HG02798 (cell line): ENCODE data around the gene B3GNT3.
"Not testable (repeated sequence)": the region's sequence is repeated elsewhere in the genome, so short reads cannot be mapped to it uniquely, and the experiment has no call there.

Experiments
- ATAC-seq: cut with Tn5 transposase; IDR thresholded peaks from one replicate; pipeline ENCODE4 v1.9.1; 2021; ENCODE audit warnings: mild to moderate bottlenecking; ENCODE audit not compliant: unreplicated experiment, poor library complexity

B3GNT3 gene

DNA sequence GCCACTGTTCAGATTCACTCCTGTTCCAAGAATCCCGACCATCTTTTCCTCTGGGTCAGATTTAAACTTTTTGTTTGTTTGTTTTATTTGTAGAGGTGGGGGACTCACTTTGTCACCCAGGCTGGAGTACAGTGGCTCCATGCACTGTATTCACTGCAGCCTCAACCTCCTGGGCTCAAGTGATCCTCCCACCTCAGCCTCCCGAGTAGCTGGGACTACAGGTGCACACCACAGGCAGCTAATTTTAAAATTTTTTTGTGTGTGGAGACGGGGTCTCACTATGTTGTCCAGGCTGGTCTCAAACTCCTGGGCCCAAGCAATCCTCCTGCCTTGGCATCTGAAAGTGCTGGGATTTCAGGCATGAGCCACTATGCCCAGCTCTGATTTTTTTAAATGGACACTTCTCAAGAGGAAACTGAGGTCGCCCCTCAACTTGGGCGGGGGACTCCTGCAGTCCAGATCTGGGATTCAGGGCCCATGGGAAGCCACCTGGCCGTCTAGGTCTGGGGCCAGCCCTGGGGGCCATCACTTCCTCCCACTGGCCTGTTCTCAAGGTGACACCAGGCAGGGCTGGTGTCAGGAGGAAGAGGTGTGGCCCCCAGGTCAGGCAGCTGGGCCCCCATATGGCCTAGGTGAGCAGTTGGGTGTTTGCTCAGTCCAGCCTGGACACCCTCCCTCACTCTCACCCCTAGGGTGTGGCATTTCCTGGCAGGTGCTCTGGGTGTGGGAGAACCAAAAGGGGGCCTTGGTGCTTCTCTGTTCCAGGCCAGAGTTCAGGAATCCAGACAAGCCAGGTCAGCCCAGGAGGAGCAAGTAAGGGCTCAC is 1.3 kb downstream of the B3GNT3 start:
- ATAC-seq = no peak

DNA sequence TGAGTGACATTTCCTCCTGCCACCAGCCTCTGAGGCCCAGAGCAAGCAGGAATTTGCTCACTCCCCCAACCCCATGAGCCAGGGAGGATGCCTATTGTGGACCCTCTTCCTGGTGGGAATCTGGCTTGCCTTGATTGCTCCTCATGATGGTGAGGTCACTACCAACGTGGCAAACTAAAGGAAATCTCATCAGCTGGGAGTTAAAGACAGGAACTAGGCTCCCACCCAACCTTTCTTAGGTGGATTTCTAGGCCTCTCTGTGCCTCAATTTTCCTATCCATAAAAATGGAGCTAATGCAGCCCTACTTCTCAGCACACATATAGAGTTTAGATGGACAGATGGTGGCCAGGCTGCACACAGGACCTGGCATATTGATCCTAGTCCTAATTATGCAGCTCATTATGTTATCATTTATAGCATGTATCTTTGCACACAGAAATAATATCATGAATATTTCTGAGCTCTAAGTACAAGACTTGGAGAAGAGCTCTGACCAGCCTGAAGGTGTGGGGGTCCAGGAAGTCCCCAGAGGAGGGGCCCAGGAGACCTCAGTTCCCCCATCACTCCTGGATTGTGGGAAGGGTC is 2.0 kb downstream of the B3GNT3 start:
- no peak for ATAC-seq

DNA sequence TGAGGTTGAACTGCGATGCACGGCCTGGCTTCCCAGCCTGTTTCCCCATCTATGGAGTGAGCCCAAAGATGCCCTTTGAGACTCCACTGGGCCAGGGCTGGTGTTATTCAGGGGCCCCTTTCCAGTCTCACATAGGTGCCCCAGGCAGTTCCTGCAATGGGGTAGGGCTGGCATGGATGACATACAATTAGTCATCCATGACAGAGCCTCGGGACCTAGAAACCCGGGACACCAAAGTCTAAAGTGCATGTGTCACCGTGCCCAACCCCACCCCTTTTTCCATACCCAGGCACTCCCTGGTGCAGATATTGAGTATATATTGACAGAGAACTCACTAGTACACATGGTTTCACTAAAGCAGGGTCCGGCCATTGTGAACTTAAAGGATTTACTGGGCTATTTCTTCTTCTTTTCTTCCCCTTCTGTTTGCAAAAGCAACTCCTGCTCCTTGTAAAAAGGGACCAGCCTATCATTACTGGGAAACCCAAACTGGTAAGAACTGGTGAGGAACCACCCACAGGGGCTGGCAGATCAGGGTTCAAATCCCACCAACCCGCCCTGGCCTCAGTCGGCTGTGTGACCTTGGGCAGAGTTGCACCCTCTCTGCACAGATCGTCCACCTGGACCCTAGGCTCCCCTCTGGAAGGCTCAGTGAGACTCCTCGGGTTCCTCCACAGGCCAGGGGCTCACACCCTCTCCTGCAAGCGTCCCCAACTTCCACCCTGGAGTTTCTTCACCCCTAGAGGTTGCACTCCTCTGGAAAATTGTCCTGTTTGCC is 2.7 kb downstream of the B3GNT3 start:
- no peak for ATAC-seq

DNA sequence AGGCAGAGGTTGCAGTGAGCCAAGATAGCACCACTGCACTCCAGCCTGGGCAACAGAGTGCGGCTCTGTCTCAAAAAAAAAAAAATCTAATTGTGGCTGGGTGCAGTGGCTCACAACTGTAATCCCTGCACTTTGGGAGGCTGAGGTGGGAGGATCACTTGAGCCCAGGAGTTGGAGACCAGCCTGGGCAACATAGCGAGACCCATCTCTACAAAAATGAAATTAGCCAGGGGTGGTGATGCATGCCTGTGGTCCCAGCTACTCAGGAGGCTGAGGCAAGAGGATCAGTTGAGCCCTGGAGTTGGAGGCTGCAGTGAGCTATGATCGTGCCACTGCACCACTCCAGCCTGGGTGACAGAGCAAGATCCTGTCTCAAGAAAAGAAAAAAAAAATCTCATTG is 3.7 kb downstream of the B3GNT3 start:
- not testable (repeated sequence) for ATAC-seq

DNA sequence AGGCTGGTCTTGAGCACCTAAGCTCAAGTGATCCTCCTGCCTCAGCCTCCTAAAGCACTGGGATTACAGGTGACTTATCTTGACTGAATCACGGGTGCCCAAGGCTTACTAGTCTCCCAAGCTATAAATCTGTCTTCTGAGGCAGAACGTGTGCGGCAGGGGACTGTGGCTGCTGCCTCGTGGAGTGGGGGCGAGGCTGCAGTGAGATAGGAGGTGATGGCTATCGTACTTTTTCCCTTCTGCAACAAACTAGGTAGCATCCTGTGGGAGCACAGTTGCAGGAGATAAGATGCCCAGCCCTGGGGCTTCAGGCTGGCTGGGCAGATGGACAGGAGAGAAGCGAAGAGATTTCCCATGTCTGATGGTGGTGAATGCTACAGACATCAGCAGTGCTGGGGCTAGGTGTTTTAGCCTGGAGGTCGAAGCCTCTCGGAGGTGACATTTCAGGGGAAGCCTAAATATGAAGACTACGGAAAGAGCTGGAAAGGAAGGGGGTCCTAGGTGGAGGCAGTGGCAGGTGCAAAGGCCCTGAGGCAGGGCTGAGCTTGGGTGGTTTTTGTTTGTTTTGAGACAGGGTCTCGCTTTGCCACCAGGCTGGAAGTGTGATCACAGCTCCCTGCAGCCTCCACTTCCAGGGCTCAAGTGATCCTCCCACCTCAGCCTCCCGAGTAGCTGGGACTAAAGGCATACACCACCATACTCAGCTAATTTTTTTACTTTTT is 7.4 kb downstream of the B3GNT3 start:
- no peak for ATAC-seq

DNA sequence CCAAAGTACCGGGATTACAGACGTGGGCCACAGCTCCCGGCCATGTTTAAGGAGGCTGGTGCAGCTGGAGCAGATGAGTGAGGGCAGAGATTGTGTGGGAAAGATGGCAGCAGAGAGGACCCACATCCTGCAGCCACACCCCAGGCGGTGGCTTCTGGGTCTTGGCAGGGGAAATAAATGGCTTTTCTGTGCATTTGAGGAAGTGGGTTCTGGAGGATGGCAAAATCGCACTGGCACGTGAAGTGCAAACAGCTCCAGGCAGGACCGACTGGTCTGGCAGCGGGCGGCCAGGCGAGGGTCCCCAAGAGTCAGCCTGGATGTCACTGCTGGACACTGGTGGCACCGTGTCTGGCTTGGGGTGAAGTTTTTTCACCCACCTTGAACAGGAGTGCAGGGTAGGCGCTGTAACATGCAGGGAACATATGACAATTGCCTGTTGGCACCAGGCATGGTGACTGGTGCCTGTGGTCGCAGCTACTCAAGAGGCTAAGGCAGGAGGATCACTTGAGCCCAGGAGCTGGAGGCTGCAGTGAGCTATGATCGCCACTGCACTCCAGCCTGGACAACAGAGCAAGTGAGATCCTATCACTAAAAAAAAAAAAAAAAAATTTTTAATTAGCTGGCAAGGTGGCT is 8.4 kb downstream of the B3GNT3 start:
- no peak for ATAC-seq

DNA sequence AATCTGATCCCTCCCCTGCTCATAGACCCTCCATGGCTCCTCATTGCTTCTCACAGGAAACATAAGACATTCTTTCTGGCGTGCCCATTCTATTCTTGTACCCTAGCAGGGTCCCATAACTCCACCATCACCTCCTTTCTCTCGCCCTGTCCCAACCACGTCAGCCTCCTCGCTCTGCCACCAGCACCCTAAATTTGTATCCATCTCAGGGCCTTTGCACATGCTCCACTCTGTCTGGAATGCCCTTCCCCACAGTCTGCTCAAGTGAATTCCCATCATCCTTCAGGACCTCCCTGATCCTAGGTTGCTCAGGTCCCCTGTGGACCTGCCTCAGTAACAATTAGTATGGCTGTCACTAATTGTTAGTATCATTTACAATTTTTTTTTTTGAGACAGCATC is 10.5 kb downstream of the B3GNT3 start:
- ATAC-seq = no peak

DNA sequence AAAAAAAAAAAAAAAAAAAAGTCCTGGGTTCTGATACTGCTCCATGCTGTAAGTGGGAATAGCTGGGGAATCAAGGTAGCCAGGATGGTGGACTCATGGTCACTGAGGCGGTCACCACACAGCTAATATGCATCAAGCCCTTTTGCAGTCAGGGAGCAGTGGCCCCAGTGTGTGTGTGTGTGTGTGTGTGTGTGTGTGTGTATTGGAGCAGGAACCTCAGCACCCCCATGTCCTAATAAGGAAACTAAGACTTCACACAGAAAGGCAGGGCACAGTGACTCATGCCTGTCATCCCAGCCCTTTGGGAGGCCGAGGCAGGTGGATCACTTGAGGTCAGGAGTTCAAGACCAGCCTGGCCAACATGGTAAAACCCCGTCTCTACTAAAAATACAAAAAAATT is 12.0 kb downstream of the B3GNT3 start:
- ATAC-seq = no peak

DNA sequence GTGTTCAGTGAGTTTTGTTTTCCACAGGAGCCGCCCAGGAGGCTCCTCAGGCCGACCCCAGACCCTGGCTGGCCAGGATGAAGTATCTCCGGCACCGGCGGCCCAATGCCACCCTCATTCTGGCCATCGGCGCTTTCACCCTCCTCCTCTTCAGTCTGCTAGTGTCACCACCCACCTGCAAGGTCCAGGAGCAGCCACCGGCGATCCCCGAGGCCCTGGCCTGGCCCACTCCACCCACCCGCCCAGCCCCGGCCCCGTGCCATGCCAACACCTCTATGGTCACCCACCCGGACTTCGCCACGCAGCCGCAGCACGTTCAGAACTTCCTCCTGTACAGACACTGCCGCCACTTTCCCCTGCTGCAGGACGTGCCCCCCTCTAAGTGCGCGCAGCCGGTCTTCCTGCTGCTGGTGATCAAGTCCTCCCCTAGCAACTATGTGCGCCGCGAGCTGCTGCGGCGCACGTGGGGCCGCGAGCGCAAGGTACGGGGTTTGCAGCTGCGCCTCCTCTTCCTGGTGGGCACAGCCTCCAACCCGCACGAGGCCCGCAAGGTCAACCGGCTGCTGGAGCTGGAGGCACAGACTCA is 12.9 kb downstream of the B3GNT3 start:
- no peak for ATAC-seq

DNA sequence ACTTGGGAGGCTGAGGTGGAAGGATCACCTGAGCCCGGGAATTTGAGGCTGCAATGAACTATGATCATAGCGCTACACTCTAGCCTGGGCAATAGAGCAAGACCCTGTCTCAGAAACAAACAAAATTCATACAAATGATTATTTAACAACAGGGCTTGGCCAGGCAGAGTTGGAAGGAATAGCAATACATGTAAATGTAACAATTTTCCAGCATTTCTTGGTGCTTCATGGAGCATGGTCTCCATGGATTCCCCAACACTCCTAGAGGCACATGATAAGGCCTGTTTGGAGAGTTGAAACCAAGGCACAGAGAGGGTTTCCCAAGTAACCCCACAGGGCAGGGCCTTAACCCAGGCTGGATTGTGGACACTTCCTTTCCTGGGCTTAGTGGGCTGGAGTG is 16.2 kb downstream of the B3GNT3 start:
- no peak for ATAC-seq

DNA sequence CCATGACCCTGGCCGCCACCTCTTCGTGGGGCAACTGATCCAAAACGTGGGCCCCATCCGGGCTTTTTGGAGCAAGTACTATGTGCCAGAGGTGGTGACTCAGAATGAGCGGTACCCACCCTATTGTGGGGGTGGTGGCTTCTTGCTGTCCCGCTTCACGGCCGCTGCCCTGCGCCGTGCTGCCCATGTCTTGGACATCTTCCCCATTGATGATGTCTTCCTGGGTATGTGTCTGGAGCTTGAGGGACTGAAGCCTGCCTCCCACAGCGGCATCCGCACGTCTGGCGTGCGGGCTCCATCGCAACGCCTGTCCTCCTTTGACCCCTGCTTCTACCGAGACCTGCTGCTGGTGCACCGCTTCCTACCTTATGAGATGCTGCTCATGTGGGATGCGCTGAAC is 16.7 kb downstream of the B3GNT3 start:
- no peak for ATAC-seq

DNA sequence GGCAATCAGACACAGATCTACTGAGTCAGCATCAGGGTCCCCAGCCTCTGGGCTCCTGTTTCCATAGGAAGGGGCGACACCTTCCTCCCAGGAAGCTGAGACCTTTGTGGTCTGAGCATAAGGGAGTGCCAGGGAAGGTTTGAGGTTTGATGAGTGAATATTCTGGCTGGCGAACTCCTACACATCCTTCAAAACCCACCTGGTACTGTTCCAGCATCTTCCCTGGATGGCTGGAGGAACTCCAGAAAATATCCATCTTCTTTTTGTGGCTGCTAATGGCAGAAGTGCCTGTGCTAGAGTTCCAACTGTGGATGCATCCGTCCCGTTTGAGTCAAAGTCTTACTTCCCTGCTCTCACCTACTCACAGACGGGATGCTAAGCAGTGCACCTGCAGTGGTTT is 17.2 kb downstream of the B3GNT3 start:
- no peak for ATAC-seq

DNA sequence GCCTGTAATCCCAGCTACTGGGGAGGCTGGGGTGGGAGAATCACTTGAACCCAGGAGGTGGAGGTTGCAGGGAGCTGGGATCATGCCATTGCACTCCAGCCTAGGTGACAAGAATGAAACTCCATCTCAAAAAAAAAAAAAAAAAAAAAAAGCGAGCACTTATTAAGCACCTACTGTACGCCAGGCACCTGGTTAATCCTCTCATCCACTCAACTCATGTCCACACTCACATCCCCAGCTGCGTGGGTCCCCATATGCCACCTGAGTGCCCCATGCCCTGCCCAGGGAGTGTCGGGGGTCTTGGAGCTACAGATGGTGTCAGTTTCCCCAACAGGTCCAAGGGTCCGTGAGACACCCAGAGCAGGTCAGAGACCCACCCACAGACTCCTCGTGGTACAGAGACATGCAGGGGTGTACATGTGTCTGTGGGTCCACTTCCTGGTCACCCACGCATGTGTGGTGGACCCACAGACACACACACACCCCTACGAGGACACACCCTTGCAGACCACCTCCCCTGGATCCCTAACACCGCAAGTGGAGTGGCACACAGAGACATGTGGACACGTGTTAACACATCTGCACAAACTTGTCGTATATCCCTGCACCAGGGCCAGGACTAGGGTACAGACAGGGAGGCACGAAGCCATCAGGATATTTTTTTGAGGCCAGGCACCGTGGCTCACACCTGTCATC is 22.9 kb downstream of the B3GNT3 start:
- ATAC-seq = no peak

DNA sequence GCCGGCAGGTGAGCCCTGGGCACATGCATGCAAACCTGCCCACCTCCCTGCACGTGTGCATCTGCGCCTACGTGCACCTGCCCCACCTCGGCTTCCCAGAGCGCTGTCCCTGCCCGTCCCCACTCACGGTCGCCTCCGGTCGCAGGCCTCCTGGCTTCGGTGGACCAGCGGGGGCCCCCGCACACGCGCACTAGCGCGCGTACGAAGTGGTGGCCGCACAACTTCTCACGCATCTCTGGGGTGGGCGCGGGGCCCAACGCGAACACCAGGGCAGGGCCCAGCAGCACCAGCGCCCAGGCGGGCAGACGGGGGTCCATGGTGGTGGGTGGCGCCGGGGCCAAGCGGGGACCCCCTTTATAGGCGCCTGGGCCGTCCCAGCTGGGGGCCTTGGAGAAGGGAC is 26.3 kb downstream of the B3GNT3 start, which contains the start of gene INSL3:
Gene INSL3 (minus strand): TSS at position 330 of the 400 bp plus-strand sequence. CDS start 13 bp downstream, at position 317.
- no peak for ATAC-seq

DNA sequence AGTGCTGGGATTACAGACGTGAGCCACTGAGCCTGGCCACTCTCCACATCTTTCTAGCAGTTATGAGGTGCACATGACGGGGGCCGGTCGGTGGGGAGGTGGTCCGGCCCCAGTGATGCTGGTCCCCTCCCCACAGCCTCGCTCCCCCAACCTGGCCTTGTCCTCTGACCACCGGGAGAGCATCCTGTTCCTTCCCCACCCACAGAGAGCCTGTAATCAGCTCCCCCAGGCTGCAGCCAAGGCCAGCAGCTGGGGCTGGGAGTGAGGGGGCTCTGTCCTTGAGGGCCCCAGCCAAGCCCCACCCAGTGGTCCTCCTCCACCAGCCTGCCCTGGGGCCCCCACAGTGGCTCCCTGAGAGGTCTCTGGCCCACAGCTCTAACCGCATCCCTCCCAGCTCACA is 29.4 kb downstream of the B3GNT3 start:
- no peak for ATAC-seq

DNA sequence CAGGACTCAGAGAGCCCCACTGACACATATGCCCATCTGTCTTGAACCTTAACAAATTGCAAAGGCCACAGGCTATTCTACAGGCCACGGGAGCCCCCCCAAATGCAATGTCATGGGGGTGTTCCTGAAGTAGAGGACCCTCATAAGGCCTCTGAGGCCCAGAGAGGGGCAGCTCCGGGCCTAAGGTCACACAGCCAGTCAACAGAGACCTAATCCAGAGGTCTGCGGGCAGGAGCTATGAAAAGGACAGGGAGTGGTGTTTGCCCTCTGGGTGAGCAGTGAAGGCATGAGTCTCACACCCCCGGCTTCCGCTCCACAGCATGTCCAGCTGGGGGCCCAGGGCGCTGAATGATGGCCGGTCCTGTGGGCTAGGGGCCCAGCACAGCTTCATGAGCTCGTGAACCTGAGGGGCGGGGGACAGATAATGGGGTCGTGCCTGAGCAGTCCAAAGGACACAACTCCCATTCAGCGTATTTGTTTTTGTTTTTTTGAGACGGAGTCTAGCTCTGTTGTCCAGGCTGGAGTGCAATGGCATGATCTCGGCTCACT is 31.6 kb downstream of the B3GNT3 start:
- no peak for ATAC-seq

DNA sequence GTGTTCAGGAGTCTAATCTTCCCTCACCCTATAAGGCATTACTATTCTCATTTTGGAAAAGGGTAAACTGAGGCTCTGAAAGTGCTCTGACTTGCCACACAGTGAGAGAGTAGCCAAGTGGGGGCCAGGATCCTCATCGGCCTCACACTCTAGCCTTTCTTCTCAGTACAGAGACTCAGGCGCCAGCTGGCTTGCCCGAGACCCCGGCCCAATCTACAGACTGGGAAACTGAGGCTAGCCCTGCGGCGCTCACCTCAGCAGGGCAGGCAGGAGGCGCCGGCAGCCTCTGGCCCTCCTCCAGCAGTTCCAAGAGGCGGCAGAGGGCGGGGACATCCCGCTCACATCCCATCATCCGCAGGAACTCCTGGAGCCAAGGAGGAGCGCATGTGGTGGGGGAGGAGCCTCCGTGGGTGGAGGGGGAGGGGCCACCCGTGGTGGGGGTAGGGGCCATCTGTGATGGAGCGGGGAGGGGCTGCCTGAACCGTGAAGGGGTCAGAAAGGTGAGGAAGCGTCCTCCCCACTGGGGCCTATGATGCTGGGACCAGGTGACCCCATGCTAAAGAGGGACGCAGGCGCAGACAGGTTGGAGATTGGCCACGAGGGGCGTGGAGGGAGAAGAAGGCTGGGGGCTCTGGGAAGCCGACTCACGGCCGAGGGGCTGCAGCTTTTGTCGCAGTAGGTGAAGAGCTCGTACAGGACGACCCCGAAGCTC is 35.1 kb downstream of the B3GNT3 start:
- ATAC-seq = no peak
